ENCODE data around the gene CD300A.

DNA sequence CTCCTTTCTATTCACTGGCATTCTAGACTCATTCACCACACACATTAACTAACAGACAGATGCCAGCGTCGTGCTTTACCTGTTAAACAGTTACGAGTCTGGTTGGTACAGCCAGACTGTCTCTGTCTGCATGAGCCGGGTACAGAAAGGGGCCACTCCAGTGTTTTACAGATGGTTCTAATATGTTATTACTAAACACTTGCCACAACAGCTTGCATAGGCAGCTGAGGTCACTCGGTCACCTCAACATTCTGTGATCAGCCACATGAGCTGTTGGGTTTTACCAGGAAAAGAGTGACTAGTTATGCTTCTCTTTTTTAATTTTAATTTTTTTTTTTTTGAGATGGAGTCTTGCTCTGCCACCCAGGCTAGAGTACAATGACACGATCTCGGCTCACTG is 25.2 kb downstream of the CD300A start:
- TF ChIP-seq CTCF (IDR thresholded peaks at IDR 0.05) = no peak
- TF ChIP-seq POLR2A (IDR thresholded peaks at IDR 0.05) = no peak
